ENCODE data around the gene ENDOV.

- TF ChIP-seq CTCF (IDR thresholded peaks at IDR 0.05; ENCODE audit: borderline replicate concordance, extremely low read depth, low read length, poor library complexity, severe bottlenecking) (no peak), EZH2 (IDR thresholded peaks at IDR 0.05; ENCODE audit: borderline replicate concordance, low read depth, low read length, severe bottlenecking) (no peak)
Observed at GRCh38 chr17:80393241-80393890, 21.6 kb upstream of the ENDOV start.

Data from DND-41 (cell line).